Uterus (tissue), 4 donors: ENCODE results near the gene ACSS3. TPM values are rescaled to one million over a fixed set of nuclear protein-coding genes. Genes with fewer than 3 reads are reported as not detected.
A peak's percentile ranks its signal among the peaks of the same experiment; 100 is the strongest.

Source experiments
- DNase-seq, 2 donors: peaks; one replicate each; pipeline ENCODE4 v3.0.0-alpha.2; 2019 to 2020
- H3K27ac ChIP-seq, 2 donors: fragments of 200-600 bp; sonication (generic); 1 replicate in 1 of 2; 2 replicates in 1 of 2; pipeline ENCODE4 v1.5.1; 2016 to 2018
- H3K27me3 ChIP-seq, 2 donors: fragments of 200-600 bp; sonication (generic); one replicate each; pipeline ENCODE4 v1.5.1; 2018 to 2019; ENCODE audit warnings: control low read depth in 1 of 2
- H3K36me3 ChIP-seq, 2 donors: fragments of 200-600 bp; sonication (generic); one replicate each; pipeline ENCODE4 v1.5.1; 2019; ENCODE audit warnings: control low read depth in 1 of 2
- H3K4me1 ChIP-seq, 2 donors: fragments of 200-600 bp; sonication (generic); one replicate each; pipeline ENCODE4 v1.5.1; 2018 to 2019; ENCODE audit warnings: control low read depth in 1 of 2
- H3K4me3 ChIP-seq, 2 donors: fragments of 200-600 bp; sonication (generic); 1 replicate in 1 of 2; 2 replicates in 1 of 2; pipeline ENCODE4 v1.5.1; 2018 to 2019; ENCODE audit warnings: mild to moderate bottlenecking in 1 of 2
- H3K9me3 ChIP-seq, 2 donors: fragments of 200-600 bp; sonication (generic); one replicate each; pipeline ENCODE4 v1.5.1; 2019; ENCODE audit warnings: control low read depth in 1 of 2
- CTCF ChIP-seq, 4 experiments: fragments of 200-600 bp in 2 of 4; fragments of 450-650 bp in 2 of 4; sonication (generic) in 2 of 4; IDR thresholded peaks; one replicate each; pipeline ENCODE4 v1.5.1; 2016 to 2019; ENCODE audit warnings: antibody characterized with exemption in 4 of 4, mild to moderate bottlenecking in 2 of 4, moderate library complexity in 1 of 4
- POLR2A ChIP-seq, 2 donors: fragments of 450-650 bp; IDR thresholded peaks; one replicate each; pipeline ENCODE4 v1.6.1; 2016; ENCODE audit warnings: antibody characterized with exemption in 2 of 2, mild to moderate bottlenecking in 1 of 2, moderate library complexity in 1 of 2
- intact Hi-C: fragments of 100-400 bp; cut with DNase I; formaldehyde crosslinking; loops from one replicate; pipeline ENCODE4 v1.15.1; 2023; ENCODE audit warnings: low total_unique reads
- total RNA-seq, 4 donors: library from RNA; depleted of rRNA in 3 of 4; stranded (reverse); fragments of >200 nt in 3 of 4; gene quantifications; one replicate each; pipeline versions ENCODE4 v1.1.0 to v1.2.4, GENCODE V29; 2014 to 2023
- donor health status: DM: yes; HTN: yes; CAD: no.

The ACSS3 gene
- total RNA-seq, 4 donors from 2014 or later = 25.6 to 62.2 (median 47.7) TPM

- H3K9me3 ChIP-seq = no peaks in the 10 kb centered on the region
- intact Hi-C loops = no loop called here
- H3K27ac ChIP-seq = peak overlapping the region; percentile 52 to 87
- no peak for DNase-seq
- TF ChIP-seq POLR2A (IDR thresholded peaks at IDR 0.05) = no peak
- no peak for TF ChIP-seq CTCF (IDR thresholded peaks at IDR 0.05)
- no peaks in the 10 kb centered on the region for H3K36me3 ChIP-seq
- no peak overlapping the region for H3K4me3 ChIP-seq
- no peaks in the 10 kb centered on the region for H3K27me3 ChIP-seq
- peaks cover 0 to 6% of the 10 kb centered on the region in 2 donors for H3K4me1 ChIP-seq
Observed at GRCh38 chr12:81203671-81204204, 125.9 kb downstream of the ACSS3 start.

- Histone ChIP-seq H3K36me3 (no peaks in the 10 kb centered on the region), H3K4me1 (peaks cover 0 to 6% of the 10 kb centered on the region in 2 donors), H3K4me3 (no peak overlapping the region), H3K27me3 (no peaks in the 10 kb centered on the region), H3K9me3 (no peaks in the 10 kb centered on the region), H3K27ac (peak overlapping the region; percentile 16 to 87)
- intact Hi-C loops = no loop called here
- DNase-seq = no peak
- TF ChIP-seq CTCF (IDR thresholded peaks at IDR 0.05) = no peak
- no peak for TF ChIP-seq POLR2A (IDR thresholded peaks at IDR 0.05)
Observed at GRCh38 chr12:81205416-81205815, 127.5 kb downstream of the ACSS3 start.

DNA sequence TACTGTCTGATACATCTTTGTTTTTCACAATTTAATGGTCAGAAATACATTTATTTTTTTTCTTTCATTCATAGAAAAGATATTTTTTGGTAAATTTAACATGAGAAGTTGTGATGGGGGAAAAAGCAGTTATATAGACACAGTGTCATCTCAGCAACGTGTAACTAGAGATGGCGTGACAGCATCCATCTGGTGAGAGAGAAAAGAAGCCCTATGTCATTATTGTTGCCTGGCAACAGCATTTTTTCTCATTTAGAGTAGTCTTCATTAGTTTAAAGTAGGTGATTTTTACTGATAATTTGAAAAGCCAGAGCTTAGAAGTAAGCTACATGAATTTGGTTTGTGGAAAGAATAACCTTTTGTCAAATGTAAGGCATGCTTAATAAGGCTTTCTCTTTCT is 128.6 kb downstream of the ACSS3 start:
- intact Hi-C loops = no loop called here
- Histone ChIP-seq H3K27ac (peak overlapping the region; percentile 16 to 87), H3K27me3 (no peaks in the 10 kb centered on the region), H3K9me3 (no peaks in the 10 kb centered on the region), H3K36me3 (no peaks in the 10 kb centered on the region), H3K4me3 (no peak overlapping the region), H3K4me1 (peaks cover 0 to 6% of the 10 kb centered on the region in 2 donors)
- TF ChIP-seq POLR2A (IDR thresholded peaks at IDR 0.05) (no peak), CTCF (IDR thresholded peaks at IDR 0.05) (no peak)
- no peak for DNase-seq

GRCh38 chr12:81207173-81207572 is 129.3 kb downstream of the ACSS3 start:
- Histone ChIP-seq H3K27ac (peak overlapping the region; percentile 64 to 87), H3K4me3 (no peak overlapping the region), H3K36me3 (no peaks in the 10 kb centered on the region), H3K4me1 (peaks cover 0 to 6% of the 10 kb centered on the region in 2 donors), H3K27me3 (no peaks in the 10 kb centered on the region), H3K9me3 (no peaks in the 10 kb centered on the region)
- TF ChIP-seq POLR2A (IDR thresholded peaks at IDR 0.05) = no peak
- no peak for TF ChIP-seq CTCF (IDR thresholded peaks at IDR 0.05)
- intact Hi-C loops = no loop called here
- no peak for DNase-seq

GRCh38 chr12:81207664-81208063 is 129.8 kb downstream of the ACSS3 start:
- intact Hi-C loops = no loop called here
- no peak for DNase-seq
- TF ChIP-seq CTCF (IDR thresholded peaks at IDR 0.05) = no peak
- no peak for TF ChIP-seq POLR2A (IDR thresholded peaks at IDR 0.05)
- H3K27ac ChIP-seq = peak overlapping the region; percentile 64 to 87
- H3K36me3 ChIP-seq = no peaks in the 10 kb centered on the region
- no peak overlapping the region for H3K4me3 ChIP-seq
- H3K4me1 ChIP-seq = peaks cover 0 to 6% of the 10 kb centered on the region in 2 donors
- no peaks in the 10 kb centered on the region for H3K9me3 ChIP-seq
- no peaks in the 10 kb centered on the region for H3K27me3 ChIP-seq
